Caco-2 (cell line): ENCODE results near the gene ATP5MC2. TPM values are rescaled to one million over a fixed set of nuclear protein-coding genes. Genes with fewer than 3 reads are reported as not detected.

Experiments used
- BruUV-seq: library from RNA; stranded (reverse); fragments of 400-500 nt; replicated peaks from 2 replicates; lab custom pipeline; 2021; lab: Mats Ljungman, UMichigan
- CTCF ChIA-PET: fragments of 300-600 bp; sonication (Branson Sonifier 250); formaldehyde crosslinking; loops from one replicate; lab custom pipeline; 2022; ENCODE audit warnings: antibody characterized with exemption; lab: Charles Lee
- POLR2A ChIA-PET: fragments of 300-600 bp; sonication (Branson Sonifier 250); formaldehyde crosslinking; loops from one replicate; lab custom pipeline; 2022; ENCODE audit warnings: antibody characterized with exemption; lab: Charles Lee
- DNase-seq, 2 experiments: peaks; one replicate each; pipeline versions ENCODE4 v3.0.0 to v3.0.0-alpha.2; 2020 to 2022
- H3K27me3 ChIP-seq: replicated peaks from 2 replicates; pipeline ENCODE4 v1.6.0; 2011; ENCODE audit warnings: low read length; ENCODE audit not compliant: control insufficient read depth, insufficient read depth
- H3K36me3 ChIP-seq: 2 replicates; pipeline ENCODE4 v1.5.1; 2011; ENCODE audit warnings: low read length; ENCODE audit not compliant: control insufficient read depth, insufficient read depth
- H3K4me1 ChIP-seq: fragments of 250-450 bp; sonication (Bioruptor Pico); 2 replicates; pipeline ENCODE4 v1.5.1; 2020; ENCODE audit warnings: mild to moderate bottlenecking
- H3K4me3 ChIP-seq: 2 replicates; pipeline ENCODE4 v1.5.1; 2011; ENCODE audit warnings: low read depth, mild to moderate bottlenecking, control low read depth, low read length
- H3K9me3 ChIP-seq: fragments of 250-450 bp; sonication (Bioruptor Pico); 2 replicates; pipeline ENCODE4 v1.5.1; 2020; ENCODE audit warnings: mild to moderate bottlenecking, moderate library complexity
- H3K27ac Mint-ChIP-seq: one replicate; pipeline ENCODE4 v1.8.0; 2022; ENCODE audit warnings: mixed read lengths; ENCODE audit not compliant: unreplicated experiment
- H3K27me3 Mint-ChIP-seq: one replicate; pipeline ENCODE4 v1.8.0; 2022; ENCODE audit warnings: mixed read lengths; ENCODE audit not compliant: insufficient read depth, unreplicated experiment
- H3K36me3 Mint-ChIP-seq: one replicate; pipeline ENCODE4 v1.8.0; 2022; ENCODE audit warnings: mild to moderate bottlenecking, mixed read lengths; ENCODE audit not compliant: insufficient read depth, unreplicated experiment
- H3K4me1 Mint-ChIP-seq: one replicate; pipeline ENCODE4 v1.8.0; 2022; ENCODE audit warnings: low read depth, mixed read lengths; ENCODE audit not compliant: unreplicated experiment
- H3K4me3 Mint-ChIP-seq: one replicate; pipeline ENCODE4 v1.8.0; 2022; ENCODE audit warnings: mild to moderate bottlenecking, moderate library complexity, mixed read lengths; ENCODE audit not compliant: unreplicated experiment
- H3K9me3 Mint-ChIP-seq: one replicate; pipeline ENCODE4 v1.8.0; 2022; ENCODE audit warnings: mixed read lengths; ENCODE audit not compliant: unreplicated experiment
- intact Hi-C: fragments of 100-400 bp; cut with micrococcal nuclease; formaldehyde crosslinking; loops from one replicate; pipeline ENCODE4 v1.10.0; 2022; ENCODE audit not compliant: unreplicated experiment
- total RNA-seq: library from RNA; stranded (reverse); gene quantifications from 2 replicates; pipeline ENCODE4 v1.2.3, GENCODE V29; 2022
- TF ChIP-seq, protein P1 (sequence below), 2 experiments: fragments of 200-600 bp in 1 of 2; IDR thresholded peaks; 1 replicate in 1 of 2; 2 replicates in 1 of 2; pipeline versions ENCODE4 v1.5.1 to v1.8.0; 2011 to 2022; ENCODE audit warnings: antibody characterized with exemption in 1 of 2, control low read depth in 1 of 2, inconsistent platforms in 1 of 2, low read depth in 1 of 2, low read length in 1 of 2, mild to moderate bottlenecking in 1 of 2, moderate library complexity in 1 of 2; ENCODE audit not compliant: insufficient read depth in 1 of 2, severe bottlenecking in 1 of 2, unreplicated experiment in 1 of 2

The ATP5MC2 gene
- total RNA-seq, 1 experiment from 2014 or later: 160 TPM

DNA sequence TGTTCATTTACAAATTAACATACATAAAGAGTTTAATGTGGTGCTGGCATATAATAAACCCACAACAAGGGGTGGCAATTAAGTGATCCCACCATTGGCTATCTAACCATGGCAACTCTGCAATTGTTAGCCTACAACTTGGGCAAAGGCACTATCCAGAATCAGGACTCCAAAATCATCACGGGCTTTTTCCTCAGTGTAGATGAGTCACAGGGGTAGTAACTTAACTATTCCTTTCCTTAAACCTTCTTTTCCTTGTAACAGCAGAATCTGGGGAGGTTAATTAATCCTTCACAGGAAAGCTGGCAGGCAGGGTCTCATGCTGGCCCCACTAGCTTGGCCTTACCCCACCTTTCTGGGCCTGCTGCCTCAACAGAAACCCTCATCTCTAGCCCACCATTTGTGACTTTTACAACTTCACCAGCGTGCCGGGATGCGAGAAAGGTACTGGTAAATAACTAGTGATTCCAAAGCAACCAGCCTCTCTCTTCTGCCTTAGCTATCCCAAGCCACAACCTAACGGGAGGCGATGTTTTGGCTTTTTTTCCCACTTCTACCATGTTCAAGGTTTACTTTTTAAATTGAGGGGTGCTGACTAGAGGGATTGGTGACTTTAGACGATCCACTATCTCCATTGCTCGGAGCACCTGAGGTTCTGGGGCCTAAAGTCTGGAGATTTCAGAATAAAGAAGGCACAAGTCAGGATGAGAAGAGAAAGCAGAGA, 744 bp downstream of the ATP5MC2 start:
- peaks cover 18% of the 10 kb centered on the region for H3K36me3 Mint-ChIP-seq
- H3K9me3 ChIP-seq: no peaks in the 10 kb centered on the region
- intact Hi-C loops: no loop called here
- H3K4me3 Mint-ChIP-seq: peak overlapping the region; percentile 82
- H3K4me1 ChIP-seq: 0 out of 2 replicates have a peak, but pooled peaks cover 5% of the 10 kb centered on the region
- H3K27me3 ChIP-seq: no peaks in the 10 kb centered on the region
- no peaks in the 10 kb centered on the region for H3K27me3 Mint-ChIP-seq
- H3K4me3 ChIP-seq: peak overlapping the region; percentile 41
- H3K9me3 Mint-ChIP-seq: no peaks in the 10 kb centered on the region
- no peaks in the 10 kb centered on the region for H3K4me1 Mint-ChIP-seq
- peaks cover 1% of the 10 kb centered on the region; the same call in 1 of the 2 replicates for H3K36me3 ChIP-seq
- POLR2A ChIA-PET: interaction anchor here (0.5 to 1.4 kb wide), 4 partner anchors 16 to 174 kb away, joined by 3 to 8 read pairs (median 6); partner anchors contain the start of genes ATF7 and TARBP2
- CTCF ChIA-PET: interaction anchor here (0.6 to 3.1 kb wide), 12 partner anchors 11 to 1955 kb away, joined by 3 to 43 read pairs (median 4); partner anchors contain the start of genes AAAS, ATF7 and TARBP2
- peak in 1 of 2 experiments; percentile 5 for DNase-seq
- H3K27ac Mint-ChIP-seq: peak overlapping the region; percentile 87
- TF ChIP-seq, protein P1, sequence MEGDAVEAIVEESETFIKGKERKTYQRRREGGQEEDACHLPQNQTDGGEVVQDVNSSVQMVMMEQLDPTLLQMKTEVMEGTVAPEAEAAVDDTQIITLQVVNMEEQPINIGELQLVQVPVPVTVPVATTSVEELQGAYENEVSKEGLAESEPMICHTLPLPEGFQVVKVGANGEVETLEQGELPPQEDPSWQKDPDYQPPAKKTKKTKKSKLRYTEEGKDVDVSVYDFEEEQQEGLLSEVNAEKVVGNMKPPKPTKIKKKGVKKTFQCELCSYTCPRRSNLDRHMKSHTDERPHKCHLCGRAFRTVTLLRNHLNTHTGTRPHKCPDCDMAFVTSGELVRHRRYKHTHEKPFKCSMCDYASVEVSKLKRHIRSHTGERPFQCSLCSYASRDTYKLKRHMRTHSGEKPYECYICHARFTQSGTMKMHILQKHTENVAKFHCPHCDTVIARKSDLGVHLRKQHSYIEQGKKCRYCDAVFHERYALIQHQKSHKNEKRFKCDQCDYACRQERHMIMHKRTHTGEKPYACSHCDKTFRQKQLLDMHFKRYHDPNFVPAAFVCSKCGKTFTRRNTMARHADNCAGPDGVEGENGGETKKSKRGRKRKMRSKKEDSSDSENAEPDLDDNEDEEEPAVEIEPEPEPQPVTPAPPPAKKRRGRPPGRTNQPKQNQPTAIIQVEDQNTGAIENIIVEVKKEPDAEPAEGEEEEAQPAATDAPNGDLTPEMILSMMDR (IDR thresholded peaks at IDR 0.05; ENCODE audit: insufficient read depth in 1 of 2, low read depth in 1 of 2, low read length in 1 of 2, severe bottlenecking in 1 of 2, unreplicated experiment in 1 of 2): no peak
- BruUV-seq: TSS peak; percentile 69

DNA sequence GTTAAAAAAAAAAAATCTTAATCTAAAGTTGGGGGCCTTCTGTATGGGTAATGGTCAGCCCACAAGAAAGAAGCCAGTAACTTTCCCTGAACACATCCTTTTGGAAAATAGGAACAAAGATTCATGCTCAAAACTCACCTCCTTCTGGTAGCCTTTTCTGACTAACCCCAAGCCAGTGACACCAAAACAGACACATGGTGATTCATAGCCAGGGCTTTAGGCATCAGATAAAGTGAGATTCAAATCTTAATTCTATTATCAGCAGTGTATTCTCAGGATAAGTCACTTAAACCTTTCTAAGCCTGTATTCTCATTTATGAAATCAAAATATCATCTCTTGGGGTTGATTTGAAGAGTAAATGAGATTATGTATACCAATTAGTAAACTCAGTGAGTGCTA, 4.9 kb downstream of the ATP5MC2 start:
- no TSS peak for BruUV-seq
- Histone ChIP-seq H3K4me1 (0 out of 2 replicates have a peak, but pooled peaks cover 5% of the 10 kb centered on the region), H3K9me3 (no peaks in the 10 kb centered on the region), H3K36me3 (peaks cover 1% of the 10 kb centered on the region; the same call in 1 of the 2 replicates), H3K27me3 (no peaks in the 10 kb centered on the region), H3K4me3 (no peak overlapping the region)
- CTCF ChIA-PET: no interaction called here
- no peaks in the 10 kb centered on the region for H3K9me3 Mint-ChIP-seq
- H3K36me3 Mint-ChIP-seq: peaks cover 31% of the 10 kb centered on the region
- H3K4me3 Mint-ChIP-seq: no peak overlapping the region
- H3K27ac Mint-ChIP-seq: no peak overlapping the region
- H3K27me3 Mint-ChIP-seq: no peaks in the 10 kb centered on the region
- TF ChIP-seq, protein P1 (IDR thresholded peaks at IDR 0.05; ENCODE audit: insufficient read depth in 1 of 2, low read depth in 1 of 2, low read length in 1 of 2, severe bottlenecking in 1 of 2, unreplicated experiment in 1 of 2): no peak
- intact Hi-C loops: no loop called here
- H3K4me1 Mint-ChIP-seq: no peaks in the 10 kb centered on the region
- POLR2A ChIA-PET: no interaction called here
- DNase-seq: no peak

DNA sequence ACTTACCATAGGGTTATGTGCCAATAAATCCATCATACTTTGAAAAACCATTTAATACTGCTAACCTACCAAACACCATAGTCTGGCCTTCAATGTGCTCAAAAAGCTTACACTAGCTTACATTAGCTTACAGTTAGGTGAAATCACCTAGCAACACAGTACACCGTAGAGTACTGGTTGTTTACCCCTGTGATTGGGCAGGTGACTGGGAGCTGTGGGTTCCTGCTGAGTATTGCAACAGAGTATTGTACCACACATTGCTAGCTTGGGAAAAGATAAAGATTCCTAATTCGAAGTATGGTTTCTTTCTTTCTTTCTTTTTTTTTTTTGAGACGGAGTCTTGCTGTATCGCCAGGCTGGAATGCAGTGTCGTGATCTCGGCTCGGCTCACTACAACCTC, 5.6 kb downstream of the ATP5MC2 start:
- ChIA-PET POLR2A (no interaction called here), CTCF (no interaction called here)
- Histone ChIP-seq H3K9me3 (no peaks in the 10 kb centered on the region), H3K4me3 (no peak overlapping the region), H3K27me3 (no peaks in the 10 kb centered on the region), H3K36me3 (peaks cover 1% of the 10 kb centered on the region; the same call in 1 of the 2 replicates), H3K4me1 (0 out of 2 replicates have a peak, but pooled peaks cover 5% of the 10 kb centered on the region)
- H3K36me3 Mint-ChIP-seq: peaks cover 31% of the 10 kb centered on the region
- no TSS peak for BruUV-seq
- H3K27ac Mint-ChIP-seq: no peak overlapping the region
- H3K4me3 Mint-ChIP-seq: no peak overlapping the region
- TF ChIP-seq, protein P1 (IDR thresholded peaks at IDR 0.05; ENCODE audit: insufficient read depth in 1 of 2, low read depth in 1 of 2, low read length in 1 of 2, severe bottlenecking in 1 of 2, unreplicated experiment in 1 of 2): no peak
- no peak for DNase-seq
- no peaks in the 10 kb centered on the region for H3K4me1 Mint-ChIP-seq
- intact Hi-C loops: no loop called here
- H3K27me3 Mint-ChIP-seq: no peaks in the 10 kb centered on the region
- H3K9me3 Mint-ChIP-seq: no peaks in the 10 kb centered on the region
